ENCODE results near the gene HTATIP2.

HTATIP2 gene

DNA sequence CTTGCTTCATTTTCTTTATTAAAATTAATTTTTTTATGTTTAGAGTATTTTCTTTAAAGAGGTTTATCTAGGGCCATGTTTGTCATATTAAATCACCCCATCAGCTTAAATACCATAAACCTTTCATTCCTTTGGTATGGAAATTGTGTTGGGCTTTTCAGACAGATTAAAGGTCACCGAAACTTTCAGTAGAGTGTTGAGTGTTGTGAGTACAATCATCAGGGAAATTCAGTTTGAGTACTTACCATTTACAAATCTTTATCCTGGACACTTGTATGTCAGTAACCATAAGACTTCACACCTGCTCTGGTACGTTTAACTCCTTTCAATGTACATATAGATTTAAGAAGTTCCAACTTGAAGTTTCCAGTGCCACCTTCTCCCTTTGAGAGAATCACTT, 36.0 kb downstream of the HTATIP2 start:
- H3K27ac ChIP-seq (ENCODE audit: low read depth, low read length) = no peak overlapping the region
- peaks cover 86% of the 10 kb centered on the region for H3K36me3 ChIP-seq (ENCODE audit: control insufficient read depth, low read length)
- no peaks in the 10 kb centered on the region for H3K9me3 ChIP-seq (ENCODE audit: control insufficient read depth, insufficient read depth, low read length)
- no peak overlapping the region for H3K4me2 ChIP-seq (ENCODE audit: low read length)
- H3F3A ChIP-seq (ENCODE audit: control insufficient read depth, insufficient read depth) = peaks cover 14% of the 10 kb centered on the region
- no peak overlapping the region for H3K4me3 ChIP-seq (ENCODE audit: low read length)
- no peaks in the 10 kb centered on the region for H3K27me3 ChIP-seq (ENCODE audit: control insufficient read depth, low read length)
- H4K20me1 ChIP-seq (ENCODE audit: control insufficient read depth, insufficient read depth, low read depth, low read length) = no peaks in the 10 kb centered on the region
- no peaks in the 10 kb centered on the region for H3K9me2 ChIP-seq (replicated peaks; ENCODE audit: control insufficient read depth, low read length)
- TF ChIP-seq, protein P1, sequence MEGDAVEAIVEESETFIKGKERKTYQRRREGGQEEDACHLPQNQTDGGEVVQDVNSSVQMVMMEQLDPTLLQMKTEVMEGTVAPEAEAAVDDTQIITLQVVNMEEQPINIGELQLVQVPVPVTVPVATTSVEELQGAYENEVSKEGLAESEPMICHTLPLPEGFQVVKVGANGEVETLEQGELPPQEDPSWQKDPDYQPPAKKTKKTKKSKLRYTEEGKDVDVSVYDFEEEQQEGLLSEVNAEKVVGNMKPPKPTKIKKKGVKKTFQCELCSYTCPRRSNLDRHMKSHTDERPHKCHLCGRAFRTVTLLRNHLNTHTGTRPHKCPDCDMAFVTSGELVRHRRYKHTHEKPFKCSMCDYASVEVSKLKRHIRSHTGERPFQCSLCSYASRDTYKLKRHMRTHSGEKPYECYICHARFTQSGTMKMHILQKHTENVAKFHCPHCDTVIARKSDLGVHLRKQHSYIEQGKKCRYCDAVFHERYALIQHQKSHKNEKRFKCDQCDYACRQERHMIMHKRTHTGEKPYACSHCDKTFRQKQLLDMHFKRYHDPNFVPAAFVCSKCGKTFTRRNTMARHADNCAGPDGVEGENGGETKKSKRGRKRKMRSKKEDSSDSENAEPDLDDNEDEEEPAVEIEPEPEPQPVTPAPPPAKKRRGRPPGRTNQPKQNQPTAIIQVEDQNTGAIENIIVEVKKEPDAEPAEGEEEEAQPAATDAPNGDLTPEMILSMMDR (IDR thresholded peaks at IDR 0.05; ENCODE audit: low read depth, low read length, poor library complexity, severe bottlenecking) = no peak
- TF ChIP-seq EZH2phosphoT487 (IDR thresholded peaks at IDR 0.05; ENCODE audit: borderline replicate concordance, low read length) = no peak
- H3K4me1 ChIP-seq (ENCODE audit: control insufficient read depth, low read length) = peaks cover 10% of the 10 kb centered on the region
- H3K79me2 ChIP-seq (ENCODE audit: control insufficient read depth, low read length) = peaks cover 30% of the 10 kb centered on the region

GRCh38 chr11:20403059-20403458, 39.5 kb downstream of the HTATIP2 start:
- H3K4me3 ChIP-seq (ENCODE audit: low read length) = no peak overlapping the region
- peaks cover 86% of the 10 kb centered on the region for H3K36me3 ChIP-seq (ENCODE audit: control insufficient read depth, low read length)
- H3K9me3 ChIP-seq (ENCODE audit: control insufficient read depth, insufficient read depth, low read length) = no peaks in the 10 kb centered on the region
- no peaks in the 10 kb centered on the region for H3K9me2 ChIP-seq (replicated peaks; ENCODE audit: control insufficient read depth, low read length)
- no peak for TF ChIP-seq EZH2phosphoT487 (IDR thresholded peaks at IDR 0.05; ENCODE audit: borderline replicate concordance, low read length)
- TF ChIP-seq, protein P1 (IDR thresholded peaks at IDR 0.05; ENCODE audit: low read depth, low read length, poor library complexity, severe bottlenecking) = no peak
- no peaks in the 10 kb centered on the region for H4K20me1 ChIP-seq (ENCODE audit: control insufficient read depth, insufficient read depth, low read depth, low read length)
- no peaks in the 10 kb centered on the region for H3K27me3 ChIP-seq (ENCODE audit: control insufficient read depth, low read length)
- H3F3A ChIP-seq (ENCODE audit: control insufficient read depth, insufficient read depth) = 0 out of 2 replicates have a peak, but pooled peaks cover 5% of the 10 kb centered on the region
- no peak overlapping the region for H3K4me2 ChIP-seq (ENCODE audit: low read length)
- peaks cover 18% of the 10 kb centered on the region for H3K79me2 ChIP-seq (ENCODE audit: control insufficient read depth, low read length)
- H3K27ac ChIP-seq (ENCODE audit: low read depth, low read length) = no peak overlapping the region
- H3K4me1 ChIP-seq (ENCODE audit: control insufficient read depth, low read length) = no peaks in the 10 kb centered on the region

DNA sequence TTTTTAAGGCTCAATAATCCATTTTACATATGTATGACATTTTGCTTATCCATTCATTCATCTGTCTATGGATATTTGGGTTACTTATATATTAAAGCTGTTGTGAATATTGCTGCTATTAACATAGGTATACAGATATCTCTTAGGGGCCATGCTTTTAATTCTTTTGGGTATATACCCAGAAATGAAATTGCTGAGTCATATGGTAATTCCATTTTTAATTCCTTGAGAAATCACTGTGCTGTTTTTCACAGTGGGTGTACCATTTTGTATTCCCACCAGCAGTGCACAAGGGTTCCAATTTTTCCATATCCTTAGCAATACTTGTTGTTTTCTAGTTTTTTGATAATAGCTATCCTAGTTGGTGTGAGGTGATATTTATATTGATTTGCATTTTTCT, 43.0 kb downstream of the HTATIP2 start:
- H3K36me3 ChIP-seq (ENCODE audit: control insufficient read depth, low read length) = peaks cover 86% of the 10 kb centered on the region

More for the DNA sequence above, 43.0 kb downstream of the HTATIP2 start:
- Histone ChIP-seq H3K27ac (ENCODE audit: low read depth, low read length) (no peak overlapping the region), H3K9me2 (replicated peaks; ENCODE audit: control insufficient read depth, low read length) (no peaks in the 10 kb centered on the region), H4K20me1 (ENCODE audit: control insufficient read depth, insufficient read depth, low read depth, low read length) (no peaks in the 10 kb centered on the region), H3K4me1 (ENCODE audit: control insufficient read depth, low read length) (no peaks in the 10 kb centered on the region), H3K79me2 (ENCODE audit: control insufficient read depth, low read length) (peaks cover 3% of the 10 kb centered on the region; the same call in 1 of the 2 replicates), H3K4me2 (ENCODE audit: low read length) (no peak overlapping the region), H3K9me3 (ENCODE audit: control insufficient read depth, insufficient read depth, low read length) (no peaks in the 10 kb centered on the region), H3F3A (ENCODE audit: control insufficient read depth, insufficient read depth) (0 out of 2 replicates have a peak, but pooled peaks cover 3% of the 10 kb centered on the region), H3K4me3 (ENCODE audit: low read length) (no peak overlapping the region), H3K27me3 (ENCODE audit: control insufficient read depth, low read length) (no peaks in the 10 kb centered on the region)
- TF ChIP-seq, protein P1 (IDR thresholded peaks at IDR 0.05; ENCODE audit: low read depth, low read length, poor library complexity, severe bottlenecking) = no peak
